Central memory CD4-positive, alpha-beta T cell (primary cell): ENCODE results near the gene HEY2.
"Not testable (repeated sequence)": the region's sequence is repeated elsewhere in the genome, so short reads cannot be mapped to it uniquely, and the experiment has no call there.

Experiments
- DNase-seq: peaks from one replicate; pipeline ENCODE4 v3.0.0; 2022
- total RNA-seq, 3 experiments: gene quantifications; one replicate each; lab custom pipeline; 2026; lab: John Stamatoyannopoulos, UW

The HEY2 gene
- total RNA-seq: 0 to 0.38 (median 0.19) reads per million in 3 experiments

DNA sequence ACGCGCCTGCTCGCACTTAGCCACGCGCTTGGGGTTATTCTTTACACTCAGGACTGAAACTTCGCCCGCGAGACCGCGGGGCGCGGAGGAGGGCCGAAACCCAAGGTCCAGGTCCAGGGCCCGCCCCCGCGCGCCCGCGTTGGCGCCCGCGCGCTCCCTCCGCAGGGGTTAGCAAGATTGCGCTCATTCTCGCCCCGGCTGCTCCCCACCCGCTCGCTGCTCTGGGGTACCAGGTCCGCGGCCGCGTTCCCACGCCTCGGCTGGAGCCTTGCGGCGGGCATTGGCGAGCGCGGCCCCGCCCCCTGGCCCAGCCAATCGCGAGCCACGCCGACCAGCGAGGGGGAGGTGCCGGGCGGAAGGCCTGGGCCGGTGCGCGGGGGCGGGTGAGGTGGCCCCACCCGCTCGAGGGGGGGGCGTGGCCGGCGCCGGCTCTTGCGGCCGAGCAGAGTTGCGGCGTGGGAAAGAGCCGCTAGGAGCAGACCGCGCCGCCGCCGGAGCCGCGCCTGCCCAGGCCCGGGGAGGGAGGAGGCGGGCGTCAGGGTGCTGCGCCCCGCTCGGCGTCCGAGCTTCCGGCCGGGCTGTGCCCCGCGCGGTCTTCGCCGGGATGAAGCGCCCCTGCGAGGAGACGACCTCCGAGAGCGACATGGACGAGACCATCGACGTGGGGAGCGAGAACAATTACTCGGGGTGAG lies at the start of gene HEY2:
Gene HEY2 (plus strand): TSS at position 460 of the 692 bp plus-strand sequence. CDS start 145 bp downstream, at position 605.
- DNase-seq: peak; percentile 77

DNA sequence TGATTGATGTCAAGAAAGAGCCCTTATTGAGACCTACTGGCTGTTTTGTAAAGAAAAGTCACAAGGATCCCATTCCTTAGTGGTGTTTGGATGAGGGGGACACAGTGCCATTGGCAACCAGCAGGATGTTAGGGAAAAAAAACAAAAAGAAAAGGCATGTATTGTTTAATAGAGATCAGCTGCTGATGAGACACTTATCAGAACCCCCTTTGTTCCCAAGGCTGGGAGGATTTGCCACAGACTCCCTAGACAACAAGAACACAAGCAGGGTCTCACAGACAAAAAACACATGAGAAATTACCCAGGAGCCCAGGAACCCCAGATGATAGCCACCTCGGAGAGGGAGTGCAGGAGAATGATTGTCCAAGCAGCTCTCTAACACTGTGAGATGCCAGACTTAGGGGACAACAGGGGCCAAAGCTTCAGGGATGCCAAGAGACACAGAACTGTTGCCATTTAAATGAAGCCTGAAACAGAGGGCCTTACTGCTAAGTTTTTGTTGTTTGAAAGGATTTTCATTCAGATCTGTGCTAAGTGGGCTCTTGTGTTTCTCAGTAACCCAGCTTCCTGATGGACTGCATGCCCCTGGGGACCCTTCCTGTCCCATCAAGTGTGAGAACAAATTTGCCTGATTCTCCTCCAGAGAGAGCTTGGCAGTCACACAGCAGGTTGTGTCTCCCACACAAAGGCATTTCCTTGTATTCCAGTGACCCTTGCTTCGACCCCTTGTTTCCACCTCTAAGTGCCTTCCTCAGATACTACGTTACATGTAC lies 48.7 kb upstream of the HEY2 start:
- DNase-seq: no peak

DNA sequence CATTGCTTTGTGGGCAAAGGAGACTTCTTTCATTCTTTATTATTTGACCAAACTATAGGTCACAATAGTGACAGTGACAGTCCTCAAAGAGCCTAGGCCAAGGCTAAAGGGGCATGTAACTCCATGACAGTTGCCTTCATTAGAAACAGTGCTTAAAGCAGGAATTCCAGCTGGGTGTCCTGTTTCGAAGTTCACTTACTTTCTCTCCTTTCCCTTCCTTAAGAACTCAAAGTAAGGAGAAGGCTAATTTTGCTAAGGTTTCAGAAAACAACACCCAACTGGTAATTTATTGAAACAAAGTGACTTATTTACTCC lies 48.1 kb upstream of the HEY2 start:
- DNase-seq: no peak

DNA sequence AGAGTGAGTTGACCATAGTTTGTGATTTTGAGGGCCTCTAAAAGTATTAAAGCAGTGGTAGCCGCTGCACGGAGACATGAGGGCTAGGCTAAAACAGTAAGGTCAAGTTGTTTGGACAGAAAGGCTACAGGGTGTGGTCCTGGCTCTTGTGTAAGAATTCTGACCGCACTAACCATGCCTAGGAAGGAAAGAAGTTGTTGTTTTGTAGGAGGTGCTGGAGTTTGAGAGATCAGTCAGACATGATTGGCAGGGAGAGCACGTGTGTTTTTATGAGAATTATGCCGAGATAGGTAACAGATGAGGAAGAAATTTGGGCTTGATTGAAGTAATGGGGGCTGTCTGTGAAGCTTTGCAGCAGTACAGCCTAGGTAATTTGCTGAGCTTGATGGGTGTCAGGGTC lies 45.5 kb upstream of the HEY2 start:
- not testable (repeated sequence) for DNase-seq

DNA sequence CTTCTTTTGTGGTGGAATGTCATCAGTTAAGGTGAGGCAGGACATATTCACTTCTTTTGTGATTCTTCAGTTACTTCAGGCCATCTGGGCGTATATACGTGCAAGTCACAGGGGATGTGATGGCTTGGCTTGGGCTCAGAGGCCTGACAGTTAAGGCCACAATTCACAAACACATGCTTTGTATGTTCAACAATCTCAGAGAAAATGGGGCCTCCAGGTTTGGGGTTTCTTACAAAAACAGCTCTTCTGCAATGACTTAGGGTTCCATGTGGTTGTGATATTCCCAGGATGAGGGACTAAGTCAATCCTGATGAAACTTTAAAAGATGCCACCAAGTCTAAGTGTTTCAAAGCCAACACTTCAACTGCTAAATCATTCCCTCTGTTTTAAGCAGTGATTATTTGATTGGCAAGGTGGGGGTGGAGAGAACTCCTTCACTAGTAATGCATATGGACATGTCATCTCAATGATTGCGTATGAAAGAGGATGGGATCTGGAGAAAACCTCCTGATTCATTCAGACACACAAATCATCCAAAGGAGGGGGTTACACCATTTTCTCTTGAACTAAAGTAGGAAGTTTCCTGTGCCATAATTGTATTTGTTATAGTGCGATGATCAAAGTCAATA lies 41.7 kb upstream of the HEY2 start:
- no peak for DNase-seq

DNA sequence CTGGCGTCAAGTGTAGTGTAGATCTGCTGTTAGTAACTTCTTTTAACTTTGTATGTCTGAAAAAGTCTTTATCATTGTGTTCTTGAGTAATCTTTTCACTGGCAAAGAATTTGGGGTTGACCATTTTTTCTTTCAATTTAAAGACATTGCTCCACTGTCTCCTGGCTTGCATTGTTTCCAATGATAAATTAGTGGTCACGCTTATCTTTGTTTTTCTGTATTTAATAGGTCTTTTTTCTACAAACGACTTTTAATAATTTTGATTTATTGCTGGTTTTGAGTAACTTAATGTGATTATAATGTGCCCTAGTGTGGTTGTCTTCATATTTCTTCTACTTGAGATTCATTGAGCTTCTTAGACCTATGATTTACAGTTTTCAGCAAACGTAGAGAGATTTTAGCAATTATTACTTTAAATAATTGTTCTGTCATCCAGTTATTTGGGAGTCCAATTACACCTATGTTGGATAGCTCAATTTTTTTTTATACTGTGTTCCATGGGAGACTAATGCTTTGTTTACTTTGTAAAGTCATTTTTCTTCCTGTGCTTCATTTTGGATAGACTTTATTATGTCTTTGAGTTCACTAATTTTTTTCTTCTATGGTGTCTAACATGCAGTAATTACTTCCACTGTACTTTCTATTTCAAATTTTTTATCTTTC lies 38.3 kb upstream of the HEY2 start:
- no peak for DNase-seq

DNA sequence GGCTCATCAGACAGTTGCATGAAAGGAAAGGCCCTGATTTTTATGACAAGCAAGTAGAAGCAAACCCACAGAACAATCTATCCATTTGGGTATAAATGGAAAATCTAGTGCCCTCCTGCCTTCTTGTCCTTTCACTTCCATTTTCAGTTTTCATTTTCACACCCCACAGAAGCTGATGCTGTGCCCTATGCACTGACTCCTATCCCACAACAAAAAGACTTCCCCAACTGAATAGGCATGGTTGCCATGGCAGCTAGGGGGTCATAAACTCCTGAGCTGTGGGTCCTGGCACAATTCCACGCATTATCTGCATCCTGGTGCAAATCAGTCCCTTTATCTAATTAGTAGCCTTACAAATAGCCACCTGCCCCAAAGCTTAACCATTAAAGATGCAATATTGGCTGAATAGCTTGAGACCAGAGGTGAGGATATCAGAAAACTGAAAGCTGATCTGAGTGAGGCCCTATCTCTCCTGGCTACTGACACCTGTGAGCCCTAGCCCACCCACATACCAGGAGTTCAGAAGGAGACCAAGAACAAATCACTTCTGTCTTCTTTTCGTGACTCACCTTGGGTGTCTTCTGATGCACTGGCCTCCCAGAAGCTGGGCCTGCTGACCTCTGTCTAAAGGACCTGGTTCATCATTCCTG lies 34.9 kb upstream of the HEY2 start:
- DNase-seq: no peak

DNA sequence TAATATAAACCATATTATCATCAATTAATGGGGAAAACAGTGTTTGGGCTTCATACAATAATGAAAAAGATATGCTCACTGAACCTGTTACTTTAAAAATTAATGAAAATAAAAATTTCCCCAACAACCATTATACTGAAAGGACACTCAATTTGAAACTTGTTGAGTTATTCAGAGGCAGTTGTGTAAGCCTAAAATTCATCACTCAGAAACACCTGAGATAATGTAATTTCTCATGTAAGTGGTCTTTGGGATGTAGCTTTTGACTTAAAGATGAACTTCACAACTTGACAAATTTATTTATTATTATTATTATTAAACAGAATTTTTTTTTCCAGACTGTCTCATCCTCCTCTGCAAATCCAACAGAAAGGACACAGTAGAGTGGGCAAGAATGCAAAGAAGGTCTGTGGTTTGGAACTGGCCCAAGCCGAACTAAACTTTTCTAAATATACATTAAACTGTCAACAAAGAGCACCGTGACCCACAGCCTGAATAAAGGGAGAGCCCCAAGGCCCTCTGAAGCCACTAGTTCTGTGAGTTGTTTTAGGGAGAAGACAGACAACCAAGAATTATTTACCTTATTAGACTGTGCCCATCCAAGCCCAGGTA lies 32.2 kb upstream of the HEY2 start:
- no peak for DNase-seq

DNA sequence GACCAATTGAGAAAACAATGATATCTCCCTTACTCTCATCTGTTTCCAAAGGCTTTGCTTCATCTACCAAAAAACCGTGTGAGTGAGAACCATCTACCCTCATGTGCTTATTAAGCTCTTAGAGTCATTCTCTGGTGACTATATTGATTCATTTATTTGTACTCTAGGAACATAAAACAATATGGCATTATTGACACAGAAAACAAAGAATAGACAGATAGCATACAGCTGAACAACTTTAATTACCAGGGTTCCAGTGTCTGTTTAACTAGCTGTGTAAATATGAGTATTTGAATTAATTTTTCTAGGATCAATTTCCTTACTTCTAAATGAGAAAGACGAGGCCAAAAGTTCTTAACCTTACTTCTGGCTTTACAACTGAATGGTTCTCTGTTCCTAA lies 31.3 kb upstream of the HEY2 start:
- no peak for DNase-seq

DNA sequence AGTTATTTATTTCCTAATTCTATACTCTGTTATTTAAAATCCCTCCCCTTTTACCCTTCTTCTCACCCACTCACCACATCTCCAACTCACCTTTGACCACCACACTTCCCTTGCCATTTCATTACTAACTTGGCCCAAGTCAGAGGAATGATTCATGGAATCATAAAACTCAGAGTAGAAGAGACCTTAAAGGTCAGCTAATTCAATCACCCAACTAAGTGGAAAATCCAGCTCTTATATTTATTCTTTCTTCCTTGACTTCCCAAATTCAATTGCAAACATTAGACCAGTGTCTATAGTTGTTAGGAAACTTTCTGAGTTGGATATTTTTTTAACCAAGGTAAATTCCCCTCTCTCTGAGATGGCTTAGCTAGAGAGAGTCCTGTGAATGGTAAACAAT lies 26.5 kb upstream of the HEY2 start:
- no peak for DNase-seq

DNA sequence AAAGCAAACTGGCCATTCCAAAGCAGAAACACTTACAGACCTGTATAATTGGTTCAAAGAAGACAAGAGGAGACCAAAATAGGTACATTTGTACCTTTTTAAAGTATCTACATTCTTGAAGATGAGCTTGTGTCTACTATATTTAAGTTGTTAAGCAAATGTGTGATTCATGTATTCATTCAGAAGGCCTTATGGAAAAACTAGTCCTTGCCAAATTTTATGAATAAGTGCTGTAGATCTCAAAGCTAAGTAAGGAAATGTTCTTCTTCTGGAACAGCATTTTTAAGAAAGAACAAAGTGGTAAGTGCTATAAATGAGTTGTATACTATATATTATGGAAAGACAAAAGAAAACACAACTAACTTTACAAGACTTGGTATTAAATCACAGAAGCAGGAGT lies 22.2 kb upstream of the HEY2 start:
- DNase-seq: no peak

DNA sequence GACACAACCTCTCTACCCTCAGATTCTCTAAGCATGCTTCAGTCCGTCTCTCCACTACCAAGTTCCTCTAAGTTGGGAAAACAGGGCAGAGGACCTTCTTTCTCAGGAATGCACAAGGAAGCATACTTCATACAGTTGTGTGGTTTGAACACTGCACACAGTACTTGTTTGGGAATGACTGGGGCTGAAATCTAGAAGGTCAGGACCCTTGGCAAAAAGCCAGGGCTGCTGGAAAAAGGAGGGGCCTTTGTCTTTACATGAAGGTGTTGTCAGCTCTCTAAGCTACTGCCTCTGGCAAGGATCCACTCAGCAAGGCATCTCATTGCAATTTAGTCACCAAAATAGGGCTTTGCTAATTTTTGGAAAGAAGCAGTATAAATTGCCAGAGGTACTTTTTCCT lies 20.7 kb upstream of the HEY2 start:
- no peak for DNase-seq

DNA sequence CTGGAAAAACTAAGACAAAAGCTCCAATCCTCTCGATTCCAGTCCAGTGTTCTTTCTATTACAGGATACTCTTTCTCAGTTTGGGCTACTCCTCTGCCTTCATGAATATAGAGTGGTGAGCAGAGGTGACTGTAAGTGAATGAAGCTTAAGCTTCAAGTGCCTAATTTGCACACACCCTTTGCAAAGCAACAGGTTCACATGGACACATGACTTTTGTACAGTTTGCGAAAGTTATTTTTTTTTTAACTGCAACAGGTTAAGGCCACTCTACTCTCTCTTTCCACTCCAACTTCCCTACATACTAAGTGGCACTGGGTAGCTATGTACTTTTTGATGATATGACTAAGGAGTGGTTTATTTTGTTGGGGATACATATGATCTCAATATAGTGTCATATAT lies 19.4 kb upstream of the HEY2 start:
- no peak for DNase-seq

DNA sequence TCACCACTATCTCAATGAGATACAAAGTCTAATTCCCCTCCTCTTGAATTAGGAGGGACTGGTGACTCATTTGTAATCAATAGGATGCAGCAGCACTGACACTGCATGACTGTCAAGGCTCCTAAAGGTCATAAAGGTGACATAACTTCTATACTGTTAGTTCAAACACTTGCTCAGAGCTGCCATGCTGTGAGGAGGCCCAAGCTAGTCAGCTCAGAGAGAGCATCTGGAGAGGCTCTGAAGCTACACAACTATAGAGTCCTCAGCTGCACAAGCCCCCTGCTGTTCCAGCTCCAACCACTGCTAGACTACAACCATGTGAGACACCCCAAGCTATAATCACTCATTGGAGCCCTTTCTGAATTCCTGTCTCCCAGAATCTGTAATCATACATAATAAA lies 17.0 kb upstream of the HEY2 start:
- DNase-seq: no peak

DNA sequence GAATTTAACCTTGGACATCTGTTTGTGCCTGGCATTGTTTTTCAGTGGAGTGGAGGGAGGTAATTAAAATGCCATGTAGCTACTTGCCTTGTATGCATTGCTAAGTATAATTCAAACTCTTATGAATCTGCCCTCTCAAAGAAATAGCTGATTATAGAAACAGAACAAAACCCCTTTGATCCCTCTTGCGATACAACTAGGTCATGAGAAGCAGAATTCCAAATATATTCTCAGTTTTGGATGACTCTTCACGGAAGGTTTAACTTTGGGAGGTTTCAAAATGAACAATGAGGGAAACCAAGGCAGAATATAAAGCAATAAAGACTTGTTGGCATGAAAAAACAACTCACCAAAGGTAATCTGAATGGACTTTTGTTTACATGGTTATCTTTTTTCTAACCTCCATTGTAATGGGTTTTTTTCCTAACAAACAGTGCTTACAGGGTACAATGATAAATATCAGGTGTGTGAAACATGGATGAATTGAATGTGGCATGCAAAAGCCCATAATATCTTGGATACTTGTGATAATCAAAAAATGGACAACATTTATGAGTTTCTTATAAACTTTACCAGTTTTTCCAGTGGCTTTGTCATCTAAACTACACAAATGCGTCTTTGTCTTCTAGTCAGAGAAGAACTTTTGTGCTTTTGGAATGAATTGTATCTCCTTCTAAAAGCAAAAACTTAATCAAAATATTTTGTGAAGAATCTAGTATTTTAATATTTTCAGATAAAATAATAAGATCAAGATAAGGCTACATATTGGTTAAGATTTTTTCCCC lies 15.7 kb upstream of the HEY2 start:
- DNase-seq: no peak

DNA sequence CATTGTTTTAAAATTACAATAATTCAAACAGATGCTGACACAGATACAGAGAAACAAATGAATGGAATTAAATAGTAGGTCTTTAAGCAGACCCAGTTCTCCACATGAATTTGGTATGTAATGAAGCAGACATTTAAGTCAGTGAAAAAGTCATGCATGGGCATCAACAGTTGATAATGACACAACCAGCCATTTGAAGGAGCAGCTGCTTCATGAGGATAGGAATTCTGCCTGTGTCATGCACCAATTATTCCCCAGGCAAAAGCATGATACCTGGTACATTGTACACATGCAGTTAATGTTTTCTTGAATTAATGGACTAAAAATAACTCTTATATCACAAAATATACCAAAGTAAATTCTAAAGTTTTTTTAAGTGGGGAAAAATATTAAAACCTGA lies 11.2 kb upstream of the HEY2 start:
- no peak for DNase-seq

DNA sequence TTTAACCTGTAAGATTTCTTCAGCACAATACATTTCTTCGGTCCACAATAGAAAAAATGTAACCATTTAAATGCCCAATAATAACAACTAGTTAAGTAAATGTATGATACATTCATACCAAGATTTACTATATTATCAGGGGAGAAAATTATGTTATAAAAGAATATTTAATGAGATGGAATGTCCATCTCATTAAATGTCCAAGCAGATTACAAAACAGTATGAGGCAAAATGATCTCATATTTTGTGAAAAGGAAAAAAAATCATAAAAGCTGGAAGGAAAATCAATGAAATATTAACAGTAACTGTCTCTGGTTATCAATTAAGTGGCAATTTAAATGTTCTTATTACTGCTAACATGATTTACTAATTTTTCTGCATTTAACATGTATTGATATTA lies 10.1 kb upstream of the HEY2 start:
- DNase-seq: no peak

DNA sequence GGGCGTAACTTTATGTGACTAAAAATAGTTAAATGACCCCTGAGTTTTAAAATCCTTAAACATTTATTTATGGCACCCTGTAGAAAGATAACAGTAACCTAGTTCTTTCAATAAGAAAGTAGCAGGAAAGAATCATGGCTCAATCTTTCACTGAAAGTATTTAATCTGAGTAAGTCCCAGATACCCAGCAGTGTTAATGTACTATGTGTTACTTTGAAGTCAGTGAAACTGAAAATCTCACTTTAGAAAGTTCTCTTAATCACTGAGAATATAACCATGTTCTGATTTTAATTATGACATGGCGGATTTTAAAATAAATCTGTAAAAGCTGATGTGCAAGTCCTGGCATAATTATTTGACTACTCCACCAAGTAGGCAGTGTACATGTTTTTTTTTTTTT lies 8.1 kb upstream of the HEY2 start:
- DNase-seq: no peak

DNA sequence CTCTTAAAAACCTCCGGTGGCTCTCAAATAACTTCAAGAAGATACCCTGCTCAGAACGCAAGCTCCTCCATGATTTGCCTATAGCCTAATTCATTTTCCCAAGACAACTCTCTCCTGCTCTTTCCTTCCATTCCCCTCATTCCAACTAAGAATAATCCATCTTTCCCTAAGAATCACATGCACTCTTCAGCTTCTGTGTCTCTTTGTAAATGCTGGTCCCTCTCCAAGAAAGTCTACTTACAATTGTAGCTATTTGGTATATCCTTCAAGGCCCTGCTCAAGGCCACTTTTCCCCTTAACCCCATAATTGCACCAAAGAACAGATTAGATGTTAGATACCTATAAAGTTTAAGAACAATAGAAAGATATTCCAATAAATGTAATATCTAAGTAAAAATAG lies 7.4 kb upstream of the HEY2 start:
- DNase-seq: no peak

DNA sequence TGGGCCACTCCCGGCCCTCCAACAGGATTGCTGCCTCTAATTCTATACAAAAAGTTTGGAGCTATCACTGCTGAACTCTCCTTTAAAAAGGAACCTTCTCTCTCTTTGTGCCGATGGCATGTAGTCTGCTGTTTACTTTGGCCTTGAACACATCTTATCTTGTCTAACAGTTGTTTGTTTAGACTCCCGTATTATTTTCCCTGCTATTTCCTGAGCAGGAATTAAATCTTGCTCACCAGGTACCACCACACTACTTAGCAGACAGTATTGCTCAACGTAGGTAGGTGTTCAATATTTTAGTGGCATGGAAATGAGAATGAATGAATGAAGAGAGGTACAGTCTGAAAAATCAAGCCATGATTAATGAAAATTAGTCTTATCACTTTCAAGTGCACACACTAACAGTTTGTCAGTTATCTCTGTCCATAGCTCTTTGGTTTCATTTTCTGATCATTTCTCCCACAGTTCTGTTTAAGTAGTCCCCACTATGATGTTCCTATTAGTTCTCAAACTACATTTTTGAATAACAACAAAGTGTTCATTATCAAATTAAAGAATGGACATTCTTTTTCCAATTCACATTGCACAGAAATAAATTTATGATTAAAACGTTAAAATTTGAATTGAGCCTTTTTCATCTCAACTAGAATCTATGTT lies 6.8 kb upstream of the HEY2 start:
- DNase-seq: no peak

DNA sequence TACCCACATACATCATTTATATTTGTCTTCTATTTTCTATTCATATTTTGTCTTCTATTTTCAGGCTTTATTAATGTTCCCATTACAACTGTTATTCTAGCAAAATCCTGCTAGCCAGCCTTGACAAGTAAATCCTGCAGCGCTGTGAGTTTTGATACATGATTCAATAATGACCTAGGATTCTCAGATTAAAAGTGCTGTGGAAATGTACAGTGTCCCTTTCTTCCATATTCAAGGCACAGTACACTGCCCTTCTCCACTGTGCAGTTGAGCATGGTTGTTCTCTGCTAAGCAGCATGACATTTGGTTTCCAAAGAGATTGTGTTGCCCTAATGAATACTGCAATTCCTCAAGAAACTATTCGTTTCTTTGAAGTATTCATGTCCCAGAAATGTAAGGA lies 5.8 kb upstream of the HEY2 start:
- DNase-seq: no peak
